Measurements from ENCODE around the gene ARHGAP15.
"Not testable (repeated sequence)": the region's sequence is repeated elsewhere in the genome, so short reads cannot be mapped to it uniquely, and the experiment has no call there.

Gene ARHGAP15

DNA sequence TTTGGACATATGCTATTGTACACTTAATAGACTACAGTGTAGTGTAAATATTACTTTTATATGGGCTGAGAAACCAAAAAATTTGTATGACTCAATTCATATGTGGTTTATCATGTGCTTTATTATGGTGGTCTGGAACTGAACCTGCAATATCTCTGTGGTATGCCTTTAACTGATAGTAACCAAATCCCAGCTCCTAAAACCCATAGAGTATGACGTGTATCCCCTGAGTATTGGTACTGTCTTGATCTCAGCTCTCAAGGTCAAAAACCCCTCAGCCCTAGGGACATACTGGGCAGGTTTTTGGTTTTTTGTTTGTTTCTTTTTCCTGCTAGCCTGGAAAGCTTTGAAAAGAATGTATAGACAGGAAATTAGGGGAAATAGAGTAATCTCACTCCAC is 42.2 kb upstream of the ARHGAP15 start:
- Histone ChIP-seq H3K9me3 (ENCODE audit: severe bottlenecking) (no peaks in the 10 kb centered on the region), H3K27ac (no peak overlapping the region), H3K27me3 (ENCODE audit: insufficient read depth, low read depth, severe bottlenecking) (no peaks in the 10 kb centered on the region), H3K4me3 (ENCODE audit: low read depth, low read length) (no peak overlapping the region), H3K36me3 (no peaks in the 10 kb centered on the region)
- DNase-seq: no peak
- TF ChIP-seq, protein P1, sequence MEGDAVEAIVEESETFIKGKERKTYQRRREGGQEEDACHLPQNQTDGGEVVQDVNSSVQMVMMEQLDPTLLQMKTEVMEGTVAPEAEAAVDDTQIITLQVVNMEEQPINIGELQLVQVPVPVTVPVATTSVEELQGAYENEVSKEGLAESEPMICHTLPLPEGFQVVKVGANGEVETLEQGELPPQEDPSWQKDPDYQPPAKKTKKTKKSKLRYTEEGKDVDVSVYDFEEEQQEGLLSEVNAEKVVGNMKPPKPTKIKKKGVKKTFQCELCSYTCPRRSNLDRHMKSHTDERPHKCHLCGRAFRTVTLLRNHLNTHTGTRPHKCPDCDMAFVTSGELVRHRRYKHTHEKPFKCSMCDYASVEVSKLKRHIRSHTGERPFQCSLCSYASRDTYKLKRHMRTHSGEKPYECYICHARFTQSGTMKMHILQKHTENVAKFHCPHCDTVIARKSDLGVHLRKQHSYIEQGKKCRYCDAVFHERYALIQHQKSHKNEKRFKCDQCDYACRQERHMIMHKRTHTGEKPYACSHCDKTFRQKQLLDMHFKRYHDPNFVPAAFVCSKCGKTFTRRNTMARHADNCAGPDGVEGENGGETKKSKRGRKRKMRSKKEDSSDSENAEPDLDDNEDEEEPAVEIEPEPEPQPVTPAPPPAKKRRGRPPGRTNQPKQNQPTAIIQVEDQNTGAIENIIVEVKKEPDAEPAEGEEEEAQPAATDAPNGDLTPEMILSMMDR (IDR thresholded peaks at IDR 0.05; ENCODE audit: low read depth, low read length): no peak

GRCh38 chr2:143088388-143088787 is 40.8 kb upstream of the ARHGAP15 start:
- H3K9me3 ChIP-seq (ENCODE audit: severe bottlenecking): no peaks in the 10 kb centered on the region
- DNase-seq: no peak
- H3K36me3 ChIP-seq: no peaks in the 10 kb centered on the region
- H3K4me3 ChIP-seq (ENCODE audit: low read depth, low read length): no peak overlapping the region
- TF ChIP-seq, protein P1 (IDR thresholded peaks at IDR 0.05; ENCODE audit: low read depth, low read length): no peak
- H3K27ac ChIP-seq: no peak overlapping the region
- H3K27me3 ChIP-seq (ENCODE audit: insufficient read depth, low read depth, severe bottlenecking): no peaks in the 10 kb centered on the region

DNA sequence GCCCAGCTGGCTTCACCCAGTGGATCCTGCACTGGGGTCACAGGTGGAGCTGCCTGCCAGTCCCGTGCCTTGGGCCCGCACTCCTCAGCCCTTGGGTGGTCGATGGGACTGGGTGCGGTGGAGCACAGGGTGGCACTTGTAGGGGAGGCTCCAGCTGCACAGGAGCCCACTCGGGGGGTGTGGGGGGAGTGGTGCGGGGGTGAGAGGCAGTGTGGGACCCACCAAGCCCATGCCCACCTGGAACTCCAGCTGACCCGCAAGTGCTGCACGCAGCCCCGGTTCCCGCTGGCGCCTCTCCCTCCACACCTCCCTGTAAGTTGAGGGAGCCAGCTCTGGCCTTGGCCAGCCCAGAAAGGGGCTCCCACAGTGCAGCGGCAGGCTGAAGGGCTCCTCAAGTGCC is 39.7 kb upstream of the ARHGAP15 start:
- not testable (repeated sequence) for H3K27ac ChIP-seq; H3K27me3 ChIP-seq (ENCODE audit: insufficient read depth, low read depth, severe bottlenecking); H3K9me3 ChIP-seq (ENCODE audit: severe bottlenecking); H3K36me3 ChIP-seq; H3K4me3 ChIP-seq (ENCODE audit: low read depth, low read length); DNase-seq

- no peaks in the 10 kb centered on the region for H3K36me3 ChIP-seq
- H3K27ac ChIP-seq: no peak overlapping the region
- H3K9me3 ChIP-seq (ENCODE audit: severe bottlenecking): no peaks in the 10 kb centered on the region
- no peak overlapping the region for H3K4me3 ChIP-seq (ENCODE audit: low read depth, low read length)
- TF ChIP-seq, protein P1 (IDR thresholded peaks at IDR 0.05; ENCODE audit: low read depth, low read length): peak; percentile 69
- no peaks in the 10 kb centered on the region for H3K27me3 ChIP-seq (ENCODE audit: insufficient read depth, low read depth, severe bottlenecking)
- DNase-seq: peak; percentile 49
These were observed 18.3 kb upstream of the ARHGAP15 start for GRCh38 chr2:143110758-143111428.

GRCh38 chr2:143117225-143117624 is 12.0 kb upstream of the ARHGAP15 start:
- Histone ChIP-seq H3K9me3 (ENCODE audit: severe bottlenecking) (no peaks in the 10 kb centered on the region), H3K27me3 (ENCODE audit: insufficient read depth, low read depth, severe bottlenecking) (no peaks in the 10 kb centered on the region), H3K36me3 (no peaks in the 10 kb centered on the region), H3K27ac (no peak overlapping the region), H3K4me3 (ENCODE audit: low read depth, low read length) (no peak overlapping the region)
- no peak for DNase-seq
- TF ChIP-seq, protein P1 (IDR thresholded peaks at IDR 0.05; ENCODE audit: low read depth, low read length): no peak

DNA sequence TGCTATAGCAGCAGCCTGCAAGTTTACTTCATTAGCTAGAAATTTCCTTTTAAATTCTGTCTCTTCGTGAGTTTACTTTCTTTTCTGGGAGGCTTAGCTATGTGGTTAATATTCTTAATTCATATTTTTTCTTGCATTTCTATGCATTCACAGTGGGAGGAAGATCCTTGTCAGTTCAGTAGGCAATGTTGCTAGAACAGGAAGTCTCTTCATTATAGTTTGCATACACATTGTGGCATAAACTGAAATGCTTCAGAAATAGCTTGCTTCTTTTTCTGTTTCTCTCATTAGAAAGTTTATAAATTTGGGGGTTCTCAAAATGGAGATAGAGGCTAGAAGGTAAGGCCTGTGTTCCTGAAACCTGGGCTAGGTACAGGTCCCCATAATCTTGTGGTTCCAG is 8.1 kb upstream of the ARHGAP15 start:
- Histone ChIP-seq H3K27me3 (ENCODE audit: insufficient read depth, low read depth, severe bottlenecking) (no peaks in the 10 kb centered on the region), H3K9me3 (ENCODE audit: severe bottlenecking) (no peaks in the 10 kb centered on the region), H3K36me3 (no peaks in the 10 kb centered on the region), H3K4me3 (ENCODE audit: low read depth, low read length) (no peak overlapping the region), H3K27ac (no peak overlapping the region)
- TF ChIP-seq, protein P1 (IDR thresholded peaks at IDR 0.05; ENCODE audit: low read depth, low read length): no peak
- no peak for DNase-seq
